GM12878 (cell line): ENCODE results near the gene SFXN1. TPM values are rescaled to one million over a fixed set of nuclear protein-coding genes. Genes with fewer than 3 reads are reported as not detected.

Experiments used
- ATAC-seq: fragments of 200-7000 bp; cut with Tn5 transposase; 3 replicates; pipeline ENCODE4 v1.9.1; 2020; ENCODE audit warnings: mild to moderate bottlenecking, moderate library complexity
- BruUV-seq: library from RNA; stranded (reverse); fragments of 400-500 nt; replicated peaks from 2 replicates; lab custom pipeline; 2021; lab: Mats Ljungman, UMichigan
- CTCF ChIA-PET: fragments of 300-600 bp; sonication (Branson Sonifier 250); formaldehyde crosslinking; extraction: SDS; loops from one replicate; lab custom pipeline; 2021; ENCODE audit warnings: inconsistent platforms; lab: Yijun Ruan, JAX
- POLR2A ChIA-PET: fragments of 350-600 bp; formaldehyde crosslinking; extraction: SDS; loops from one replicate; lab custom pipeline; 2021; ENCODE audit warnings: inconsistent platforms; lab: Charles Lee
- RAD21 ChIA-PET: fragments of 300-600 bp; sonication (Branson Sonifier 250); formaldehyde crosslinking; loops from one replicate; lab custom pipeline; 2023; ENCODE audit warnings: antibody characterized with exemption; ENCODE audit not compliant: unreplicated experiment; lab: Charles Lee
- SMC1A ChIA-PET: fragments of 300-600 bp; sonication (Branson Sonifier 250); formaldehyde crosslinking; loops from one replicate; lab custom pipeline; 2023; ENCODE audit not compliant: unreplicated experiment, uncharacterized antibody; lab: Charles Lee
- DNase-seq: peaks from one replicate; pipeline ENCODE4 v3.0.0-alpha.2; 2011; ENCODE audit warnings: low read depth, low spot score
- FAIRE-seq: peaks from 3 replicates; lab custom pipeline; 2011; peaks lifted over from hg19 to GRCh38; lab: Jason Lieb, UNC
- H2AFZ ChIP-seq: 2 replicates; pipeline ENCODE4 v1.6.0; 2011; ENCODE audit warnings: low read depth, low read length, control low read depth; ENCODE audit not compliant: control insufficient read depth
- H3K27ac ChIP-seq: 2 replicates; pipeline ENCODE4 v1.5.1; 2011; ENCODE audit warnings: control low read depth; ENCODE audit not compliant: control insufficient read depth, insufficient read depth
- H3K27me3 ChIP-seq, 2 experiments: replicated peaks in 1 of 2; 2 replicates each; pipeline versions ENCODE4 v1.6.0 to v1.6.1; 2011; ENCODE audit warnings: low read length in 1 of 2; ENCODE audit not compliant: control insufficient read depth in 2 of 2, insufficient read depth in 2 of 2
- H3K36me3 ChIP-seq, 2 experiments: 2 replicates each; pipeline ENCODE4 v1.5.1; 2011; ENCODE audit warnings: low read length in 1 of 2; ENCODE audit not compliant: control insufficient read depth in 2 of 2, insufficient read depth in 2 of 2
- H3K4me1 ChIP-seq: 2 replicates; pipeline ENCODE4 v1.6.1; 2011; ENCODE audit warnings: mild to moderate bottlenecking, low read length, moderate library complexity, mixed read lengths; ENCODE audit not compliant: control insufficient read depth, insufficient read depth
- H3K4me2 ChIP-seq: 2 replicates; pipeline ENCODE4 v1.6.0; 2011; ENCODE audit warnings: control low read depth; ENCODE audit not compliant: control insufficient read depth, insufficient read depth
- H3K4me3 ChIP-seq: fragments of 200-600 bp; sonication (generic); 2 replicates; pipeline ENCODE4 v1.5.1; 2016
- H3K79me2 ChIP-seq: 2 replicates; pipeline ENCODE4 v1.6.0; 2011; ENCODE audit warnings: low read length; ENCODE audit not compliant: control insufficient read depth, insufficient read depth
- H3K9ac ChIP-seq: 2 replicates; pipeline ENCODE4 v1.8.0; 2011; ENCODE audit warnings: low read length, control low read depth, mixed read lengths; ENCODE audit not compliant: control insufficient read depth, insufficient read depth
- H3K9me3 ChIP-seq: replicated peaks from 3 replicates; pipeline ENCODE4 v1.5.1; 2011; ENCODE audit warnings: mild to moderate bottlenecking, low read length; ENCODE audit not compliant: control insufficient read depth, insufficient read depth
- H4K20me1 ChIP-seq: 2 replicates; pipeline ENCODE4 v1.6.0; 2011; ENCODE audit not compliant: control insufficient read depth, insufficient read depth
- CBFB ChIP-seq: IDR thresholded peaks from 2 replicates; pipeline ENCODE4 v1.6.1; 2016; ENCODE audit warnings: antibody characterized with exemption, low read depth
- CEBPB ChIP-seq, 2 experiments: fragments of 150-350 bp in 1 of 2; IDR thresholded peaks; 2 replicates each; pipeline ENCODE4 v1.6.1; 2012 to 2014; ENCODE audit warnings: low read depth in 2 of 2, low read length in 2 of 2, borderline replicate concordance in 1 of 2, inconsistent platforms in 1 of 2
- EP300 ChIP-seq, 2 experiments: fragments of 150-350 bp in 1 of 2; IDR thresholded peaks; 2 replicates each; pipeline ENCODE4 v1.6.1; 2011 to 2012; ENCODE audit warnings: low read depth in 2 of 2, low read length in 2 of 2, borderline replicate concordance in 1 of 2, improper control_type of control experiment in 1 of 2, inconsistent platforms in 1 of 2; ENCODE audit not compliant: control insufficient read depth in 1 of 2
- FOXM1 ChIP-seq: IDR thresholded peaks from 2 replicates; pipeline ENCODE4 v1.6.1; 2012; ENCODE audit warnings: low read depth, mild to moderate bottlenecking, inconsistent platforms, low read length, moderate library complexity
- HDAC6 ChIP-seq: fragments of 200-600 bp; sonication (generic); IDR thresholded peaks from one replicate; pipeline ENCODE4 v1.8.0; 2017; ENCODE audit warnings: antibody characterized with exemption; ENCODE audit not compliant: unreplicated experiment
- LARP7 ChIP-seq: fragments of 450-650 bp; IDR thresholded peaks from 2 replicates; pipeline ENCODE4 v1.6.1; 2017; ENCODE audit warnings: mild to moderate bottlenecking
- MTA3 ChIP-seq: IDR thresholded peaks from 2 replicates; pipeline ENCODE4 v1.6.1; 2012; ENCODE audit warnings: low read length, inconsistent platforms, borderline replicate concordance
- NFYA ChIP-seq: IDR thresholded peaks from 2 replicates; pipeline ENCODE4 v1.6.1; 2011; ENCODE audit warnings: low read depth, mild to moderate bottlenecking, low read length, improper control_type of control experiment, borderline replicate concordance
- POLR2AphosphoS2 ChIP-seq: IDR thresholded peaks from 2 replicates; pipeline ENCODE4 v1.6.1; 2011; ENCODE audit warnings: low read depth, mild to moderate bottlenecking, low read length, improper control_type of control experiment, moderate library complexity
- RB1 ChIP-seq: fragments of 450-650 bp; formaldehyde crosslinking; IDR thresholded peaks from 2 replicates; pipeline ENCODE4 v1.6.1; 2017; ENCODE audit warnings: mild to moderate bottlenecking, borderline replicate concordance
- SMAD1 ChIP-seq: fragments of 450-650 bp; IDR thresholded peaks from 2 replicates; pipeline ENCODE4 v1.6.1; 2018; ENCODE audit warnings: mild to moderate bottlenecking, low read depth; ENCODE audit not compliant: partially characterized antibody
- YBX1 ChIP-seq: fragments of 450-650 bp; IDR thresholded peaks from 2 replicates; pipeline ENCODE4 v1.6.1; 2016; ENCODE audit warnings: antibody characterized with exemption
- ZNF274 ChIP-seq: IDR thresholded peaks from one replicate; pipeline ENCODE4 v1.8.0; 2011; ENCODE audit not compliant: insufficient read length, insufficient read depth
- ZNF622 ChIP-seq: fragments of 450-650 bp; IDR thresholded peaks from 2 replicates; pipeline ENCODE4 v1.6.1; 2017; ENCODE audit warnings: mild to moderate bottlenecking, inconsistent platforms
- ZSCAN29 ChIP-seq: fragments of 450-650 bp; IDR thresholded peaks from 2 replicates; pipeline ENCODE4 v1.6.1; 2017; ENCODE audit warnings: mild to moderate bottlenecking, moderate library complexity
- WGBS: methylation state at CpG from one replicate; pipeline ENCODE4 v1.1.6; 2016; ENCODE audit warnings: low lambda C conversion rate; ENCODE audit not compliant: insufficient replicate concordance, insufficient coverage; ENCODE audit errors: missing lambda C conversion rate; 5-methylcytosine and 5-hydroxymethylcytosine counted together
- in situ Hi-C: fragments of 300-500 bp; cut with MboI; formaldehyde crosslinking; loops from 9 replicates; pipeline ENCODE4 v1.14.3; 2018; ENCODE audit warnings: mixed read lengths
- intact Hi-C: fragments of 100-400 bp; cut with micrococcal nuclease; formaldehyde crosslinking; loops from one replicate; pipeline ENCODE4 v1.14.2; 2022; ENCODE audit not compliant: unreplicated experiment
- polyA plus RNA-seq, 11 experiments: library from polyadenylated mRNA; depleted of rRNA in 4 of 11; unstranded in 6 of 11; stranded (reverse) in 5 of 11; fragments of >200 nt; fragmentation: Nextera tagmentation in 4 of 11; fragmentation: Illumina TruSeq in 1 of 11; extraction: Ambion mirVana in 4 of 11; extraction: Trizol in 1 of 11; gene quantifications; 1 replicate in 1 of 11; 2 replicates in 10 of 11; pipeline versions ENCODE4 v1.2.1 to v1.2.3, GENCODE V29; 2011 to 2016; ENCODE audit warnings: inconsistent platforms in 2 of 11, missing spikeins in 2 of 11, low read depth in 1 of 11
- total RNA-seq, 4 experiments: library from RNA; depleted of rRNA in 3 of 4; stranded (reverse); fragments of >200 nt in 3 of 4; fragmentation: Illumina TruSeq in 1 of 4; extraction: Trizol in 1 of 4; gene quantifications; 2 replicates each; pipeline versions ENCODE4 v1.2.1 to v1.2.3, GENCODE V29; 2013 to 2021
- TF ChIP-seq, protein P1 (sequence below): fragments of 450-650 bp; formaldehyde crosslinking; IDR thresholded peaks from 2 replicates; pipeline ENCODE4 v1.5.0; 2022; ENCODE audit warnings: mild to moderate bottlenecking, missing genetic modification characterization

SFXN1 gene
- total and polyA plus RNA-seq, 10 of the 15 experiments (the other 5 are each of a cell fraction or from before 2014, with no cell fraction given) = 18.0 to 248 (median 103) TPM

DNA sequence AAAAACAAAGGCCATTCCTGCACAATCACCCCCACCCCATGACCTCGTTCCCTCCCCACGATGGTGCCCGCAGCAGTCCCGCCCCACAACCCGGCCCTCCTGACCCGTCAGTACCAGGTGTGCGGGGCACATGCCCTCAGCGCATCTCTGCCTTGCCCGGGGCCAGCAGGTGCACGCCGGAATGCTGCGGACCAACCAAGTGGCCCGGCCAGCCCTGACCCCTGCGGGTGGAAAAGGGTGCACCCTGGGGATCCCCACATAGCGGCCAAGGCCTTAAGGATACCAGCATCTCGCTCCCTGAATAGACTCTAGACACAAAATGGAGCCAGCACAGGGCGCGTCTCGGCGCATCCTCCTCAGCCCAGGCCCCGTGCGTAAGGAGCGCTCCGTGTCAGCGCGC is 6.0 kb downstream of the SFXN1 start:
- no peak overlapping the region for H3K9ac ChIP-seq
- 98% methylated on average over 26 of the region's 26 CpGs for WGBS
- in situ Hi-C loops = no loop called here
- no peaks in the 10 kb centered on the region for H3K27me3 ChIP-seq
- H3K4me2 ChIP-seq = no peak overlapping the region
- no peaks in the 10 kb centered on the region for H3K9me3 ChIP-seq
- CTCF ChIA-PET = interaction anchor here (0.6 kb wide), 1 partner anchor 9 kb away, joined by 3 read pairs; no protein-coding TSS in a partner anchor
- TF ChIP-seq ZNF274 = no peak
- TF ChIP-seq CEBPB (IDR thresholded peaks at IDR 0.05; ENCODE audit: borderline replicate concordance in 1 of 2, low read depth in 2 of 2, low read length in 2 of 2) = no peak
- no peak for TF ChIP-seq POLR2AphosphoS2
- no peak for TF ChIP-seq EP300 (IDR thresholded peaks at IDR 0.05; ENCODE audit: borderline replicate concordance in 1 of 2, control insufficient read depth in 1 of 2, low read depth in 2 of 2, low read length in 2 of 2)
- no peak for TF ChIP-seq YBX1
- TF ChIP-seq ZSCAN29 = no peak
- no peak for TF ChIP-seq HDAC6
- TF ChIP-seq LARP7 = no peak
- peaks cover 0 to 13% of the 10 kb centered on the region in 2 experiments; a peak in 3 of 4 replicates for H3K36me3 ChIP-seq
- peaks cover 85% of the 10 kb centered on the region for H3K79me2 ChIP-seq
- RAD21 ChIA-PET = no interaction called here
- H3K4me3 ChIP-seq = no peak overlapping the region
- BruUV-seq = no TSS peak
- no peaks in the 10 kb centered on the region for H3K4me1 ChIP-seq
- ATAC-seq (no peak), DNase-seq (no peak), FAIRE-seq (no peak)
- POLR2A ChIA-PET = no interaction called here
- intact Hi-C loops = no loop called here
- no peak overlapping the region for H2AFZ ChIP-seq
- H4K20me1 ChIP-seq = peaks cover 10% of the 10 kb centered on the region
- H3K27ac ChIP-seq = no peak overlapping the region
- SMC1A ChIA-PET = no interaction called here

DNA sequence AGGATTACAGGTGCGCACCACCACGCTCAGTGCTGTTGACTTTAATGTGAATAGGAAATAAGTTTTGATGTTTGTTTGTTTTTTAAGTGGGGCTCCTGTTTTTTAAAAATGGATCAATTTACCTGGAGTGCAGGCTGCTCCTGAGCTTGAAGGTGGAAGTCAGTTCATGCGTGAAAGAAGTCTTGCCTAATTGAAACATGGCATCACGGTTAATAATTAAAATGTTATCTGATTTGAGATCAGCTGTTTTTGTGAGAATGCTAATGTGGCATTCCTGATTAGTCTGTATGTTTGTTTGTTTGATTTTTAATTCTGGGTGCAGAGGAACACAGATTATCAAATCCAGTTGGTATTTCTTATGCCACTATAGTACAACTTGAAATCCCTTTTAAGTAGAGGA is 6.5 kb downstream of the SFXN1 start:
- no peaks in the 10 kb centered on the region for H3K27me3 ChIP-seq
- DNase-seq (no peak), ATAC-seq (no peak), FAIRE-seq (no peak)
- POLR2A ChIA-PET = no interaction called here
- H4K20me1 ChIP-seq = peaks cover 13% of the 10 kb centered on the region
- no peaks in the 10 kb centered on the region for H3K9me3 ChIP-seq
- in situ Hi-C loops (no loop called here), intact Hi-C loops (no loop called here)
- no peak overlapping the region for H3K9ac ChIP-seq
- peaks cover 0 to 13% of the 10 kb centered on the region in 2 experiments; a peak in 3 of 4 replicates for H3K36me3 ChIP-seq
- CTCF ChIA-PET = interaction anchor here (0.6 kb wide), 1 partner anchor 8 kb away, joined by 3 read pairs; no protein-coding TSS in a partner anchor
- H3K4me1 ChIP-seq = no peaks in the 10 kb centered on the region
- RAD21 ChIA-PET = no interaction called here
- H3K79me2 ChIP-seq = peaks cover 84% of the 10 kb centered on the region
- H3K4me3 ChIP-seq = no peak overlapping the region
- no peak overlapping the region for H3K4me2 ChIP-seq
- SMC1A ChIA-PET = no interaction called here
- no peak overlapping the region for H3K27ac ChIP-seq
- WGBS = 88% methylated on average over 4 of the region's 4 CpGs
- BruUV-seq = no TSS peak
- no peak overlapping the region for H2AFZ ChIP-seq
- no peak for TF ChIP-seq RB1
- TF ChIP-seq ZNF274 = no peak
- no peak for TF ChIP-seq HDAC6
- TF ChIP-seq SMAD1 = no peak
- TF ChIP-seq ZNF622 = no peak
- TF ChIP-seq, protein P1, sequence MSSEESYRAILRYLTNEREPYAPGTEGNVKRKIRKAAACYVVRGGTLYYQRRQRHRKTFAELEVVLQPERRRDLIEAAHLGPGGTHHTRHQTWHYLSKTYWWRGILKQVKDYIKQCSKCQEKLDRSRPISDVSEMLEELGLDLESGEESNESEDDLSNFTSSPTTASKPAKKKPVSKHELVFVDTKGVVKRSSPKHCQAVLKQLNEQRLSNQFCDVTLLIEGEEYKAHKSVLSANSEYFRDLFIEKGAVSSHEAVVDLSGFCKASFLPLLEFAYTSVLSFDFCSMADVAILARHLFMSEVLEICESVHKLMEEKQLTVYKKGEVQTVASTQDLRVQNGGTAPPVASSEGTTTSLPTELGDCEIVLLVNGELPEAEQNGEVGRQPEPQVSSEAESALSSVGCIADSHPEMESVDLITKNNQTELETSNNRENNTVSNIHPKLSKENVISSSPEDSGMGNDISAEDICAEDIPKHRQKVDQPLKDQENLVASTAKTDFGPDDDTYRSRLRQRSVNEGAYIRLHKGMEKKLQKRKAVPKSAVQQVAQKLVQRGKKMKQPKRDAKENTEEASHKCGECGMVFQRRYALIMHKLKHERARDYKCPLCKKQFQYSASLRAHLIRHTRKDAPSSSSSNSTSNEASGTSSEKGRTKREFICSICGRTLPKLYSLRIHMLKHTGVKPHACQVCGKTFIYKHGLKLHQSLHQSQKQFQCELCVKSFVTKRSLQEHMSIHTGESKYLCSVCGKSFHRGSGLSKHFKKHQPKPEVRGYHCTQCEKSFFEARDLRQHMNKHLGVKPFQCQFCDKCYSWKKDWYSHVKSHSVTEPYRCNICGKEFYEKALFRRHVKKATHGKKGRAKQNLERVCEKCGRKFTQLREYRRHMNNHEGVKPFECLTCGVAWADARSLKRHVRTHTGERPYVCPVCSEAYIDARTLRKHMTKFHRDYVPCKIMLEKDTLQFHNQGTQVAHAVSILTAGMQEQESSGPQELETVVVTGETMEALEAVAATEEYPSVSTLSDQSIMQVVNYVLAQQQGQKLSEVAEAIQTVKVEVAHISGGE (CRISPR knock-in tag) = no peak
- no peak for TF ChIP-seq MTA3
- TF ChIP-seq CBFB = no peak
- TF ChIP-seq FOXM1 = no peak
- TF ChIP-seq NFYA = no peak
